Calu3 (cell line): ENCODE results near the gene PIGR. TPM values are rescaled to one million over a fixed set of nuclear protein-coding genes. Genes with fewer than 3 reads are reported as not detected.

Experiments used
- BruUV-seq: library from RNA; stranded (reverse); fragments of 400-500 nt; replicated peaks from 2 replicates; lab custom pipeline; 2021; lab: Mats Ljungman, UMichigan
- CTCF ChIA-PET: fragments of 300-600 bp; sonication (Branson Sonifier 250); formaldehyde crosslinking; loops from one replicate; lab custom pipeline; 2022; ENCODE audit warnings: antibody characterized with exemption; lab: Charles Lee
- DNase-seq: peaks from one replicate; pipeline ENCODE4 v3.0.0; 2022
- H3K27ac Mint-ChIP-seq: one replicate; pipeline ENCODE4 v1.8.0; 2022; ENCODE audit warnings: mixed read lengths; ENCODE audit not compliant: unreplicated experiment
- H3K27me3 Mint-ChIP-seq: one replicate; pipeline ENCODE4 v1.8.0; 2022; ENCODE audit warnings: mixed read lengths; ENCODE audit not compliant: unreplicated experiment
- H3K36me3 Mint-ChIP-seq: one replicate; pipeline ENCODE4 v1.8.0; 2022; ENCODE audit warnings: mild to moderate bottlenecking, moderate library complexity, mixed read lengths; ENCODE audit not compliant: insufficient read depth, unreplicated experiment
- H3K4me1 Mint-ChIP-seq: one replicate; pipeline ENCODE4 v1.8.0; 2022; ENCODE audit warnings: mild to moderate bottlenecking, low read depth, mixed read lengths; ENCODE audit not compliant: unreplicated experiment
- H3K4me3 Mint-ChIP-seq: one replicate; pipeline ENCODE4 v1.8.0; 2022; ENCODE audit warnings: mild to moderate bottlenecking, low read depth, moderate library complexity, mixed read lengths; ENCODE audit not compliant: unreplicated experiment
- H3K9me3 Mint-ChIP-seq: one replicate; pipeline ENCODE4 v1.8.0; 2022; ENCODE audit warnings: low read depth, mixed read lengths; ENCODE audit not compliant: unreplicated experiment
- intact Hi-C: fragments of 100-400 bp; cut with micrococcal nuclease; formaldehyde crosslinking; loops from one replicate; pipeline ENCODE4 v1.10.0; 2022; ENCODE audit not compliant: unreplicated experiment
- total RNA-seq: library from RNA; stranded (reverse); gene quantifications from 2 replicates; pipeline ENCODE4 v1.2.3, GENCODE V29; 2022
- TF ChIP-seq, protein P1 (sequence below): fragments of 200-600 bp; IDR thresholded peaks from one replicate; pipeline ENCODE4 v1.8.0; 2022; ENCODE audit warnings: antibody characterized with exemption; ENCODE audit not compliant: unreplicated experiment

Gene PIGR
- total RNA-seq, 1 experiment from 2014 or later, result 367 TPM

DNA sequence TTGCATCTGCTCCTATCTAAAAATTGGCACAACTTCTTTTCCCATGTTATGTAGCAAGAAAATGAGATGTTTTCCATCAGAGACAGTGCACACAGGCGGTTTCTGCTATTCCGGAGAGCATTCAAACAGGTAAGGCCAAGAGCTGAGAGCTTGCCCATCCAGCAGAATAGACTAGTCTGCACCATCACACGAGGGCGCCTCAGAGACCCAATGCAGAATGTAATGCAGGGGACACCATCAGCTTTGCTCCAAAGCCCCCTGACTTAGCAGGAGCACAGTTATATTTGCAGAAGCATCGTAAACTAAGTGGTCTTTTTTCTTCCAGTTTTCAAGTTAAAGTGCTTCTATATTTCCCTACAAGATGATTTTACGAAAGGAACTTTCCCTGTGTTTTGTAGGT, 44.3 kb downstream of the PIGR start:
- BruUV-seq, result no TSS peak
- TF ChIP-seq, protein P1, sequence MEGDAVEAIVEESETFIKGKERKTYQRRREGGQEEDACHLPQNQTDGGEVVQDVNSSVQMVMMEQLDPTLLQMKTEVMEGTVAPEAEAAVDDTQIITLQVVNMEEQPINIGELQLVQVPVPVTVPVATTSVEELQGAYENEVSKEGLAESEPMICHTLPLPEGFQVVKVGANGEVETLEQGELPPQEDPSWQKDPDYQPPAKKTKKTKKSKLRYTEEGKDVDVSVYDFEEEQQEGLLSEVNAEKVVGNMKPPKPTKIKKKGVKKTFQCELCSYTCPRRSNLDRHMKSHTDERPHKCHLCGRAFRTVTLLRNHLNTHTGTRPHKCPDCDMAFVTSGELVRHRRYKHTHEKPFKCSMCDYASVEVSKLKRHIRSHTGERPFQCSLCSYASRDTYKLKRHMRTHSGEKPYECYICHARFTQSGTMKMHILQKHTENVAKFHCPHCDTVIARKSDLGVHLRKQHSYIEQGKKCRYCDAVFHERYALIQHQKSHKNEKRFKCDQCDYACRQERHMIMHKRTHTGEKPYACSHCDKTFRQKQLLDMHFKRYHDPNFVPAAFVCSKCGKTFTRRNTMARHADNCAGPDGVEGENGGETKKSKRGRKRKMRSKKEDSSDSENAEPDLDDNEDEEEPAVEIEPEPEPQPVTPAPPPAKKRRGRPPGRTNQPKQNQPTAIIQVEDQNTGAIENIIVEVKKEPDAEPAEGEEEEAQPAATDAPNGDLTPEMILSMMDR, result no peak
- Mint-ChIP-seq H3K9me3 (no peaks in the 10 kb centered on the region), H3K36me3 (no peaks in the 10 kb centered on the region), H3K27ac (no peak overlapping the region), H3K4me1 (peaks cover 28% of the 10 kb centered on the region), H3K27me3 (peaks cover 27% of the 10 kb centered on the region), H3K4me3 (no peak overlapping the region)
- CTCF ChIA-PET, result no interaction called here
- intact Hi-C loops, result no loop called here
- no peak for DNase-seq

DNA sequence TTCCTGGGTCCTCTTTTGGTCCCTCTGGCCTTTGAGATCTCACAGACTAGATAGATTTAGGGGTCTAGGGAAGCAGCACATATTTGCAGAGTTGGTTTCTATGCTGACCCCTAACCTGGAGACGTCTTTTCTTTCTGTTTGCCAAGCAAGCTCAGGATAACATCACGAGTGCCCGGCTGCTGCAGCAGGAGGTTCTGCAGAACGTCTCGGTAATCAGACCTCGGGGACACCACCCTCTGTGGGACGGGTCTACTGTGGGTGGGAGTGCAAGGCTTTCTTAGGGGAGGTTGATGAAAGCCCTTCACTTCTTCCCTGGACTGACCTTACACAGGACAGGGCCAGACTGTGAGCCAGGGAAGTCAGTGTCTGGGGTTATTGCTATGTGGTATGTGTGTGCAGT, 46.1 kb downstream of the PIGR start:
- Mint-ChIP-seq H3K9me3 (no peaks in the 10 kb centered on the region), H3K4me1 (peaks cover 15% of the 10 kb centered on the region)

DNA sequence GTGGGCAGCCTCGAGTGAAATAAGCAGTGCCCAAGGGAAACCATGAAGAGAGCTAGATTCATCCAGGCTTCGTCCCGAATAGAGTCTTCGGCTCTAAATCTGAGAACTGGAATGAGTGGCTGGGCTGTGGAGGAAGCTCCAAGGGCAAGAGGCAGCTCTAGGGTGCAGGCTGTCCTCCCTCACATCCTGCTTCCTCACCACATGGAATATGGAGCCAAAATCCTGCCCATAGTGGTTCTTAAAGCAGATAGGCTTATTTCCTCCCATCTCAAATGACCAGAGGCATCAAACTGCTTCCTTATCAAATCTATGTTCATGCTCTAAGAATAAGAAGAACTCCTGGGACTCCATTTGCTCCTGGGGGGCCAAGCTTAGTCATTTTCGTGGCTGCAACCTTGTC, 46.5 kb downstream of the PIGR start:
- CTCF ChIA-PET, result interaction anchor here (1.2 kb wide), 1 partner anchor 9 kb away, joined by 5 read pairs; no protein-coding TSS in a partner anchor
- no peak overlapping the region for H3K4me3 Mint-ChIP-seq
- H3K27ac Mint-ChIP-seq, result no peak overlapping the region
- DNase-seq, result no peak
- H3K4me1 Mint-ChIP-seq, result peaks cover 11% of the 10 kb centered on the region
- intact Hi-C loops, result no loop called here
- H3K9me3 Mint-ChIP-seq, result no peaks in the 10 kb centered on the region
- BruUV-seq, result no TSS peak
- TF ChIP-seq, protein P1, result no peak
- no peaks in the 10 kb centered on the region for H3K36me3 Mint-ChIP-seq
- H3K27me3 Mint-ChIP-seq, result peaks cover 30% of the 10 kb centered on the region

More for the DNA sequence above, 46.1 kb downstream of the PIGR start:
- intact Hi-C loops, result no loop called here
- H3K27ac Mint-ChIP-seq, result no peak overlapping the region
- peaks cover 27% of the 10 kb centered on the region for H3K27me3 Mint-ChIP-seq
- CTCF ChIA-PET, result interaction anchor here (1.2 kb wide), 1 partner anchor 9 kb away, joined by 5 read pairs; no protein-coding TSS in a partner anchor
- no peak for DNase-seq
- no peak overlapping the region for H3K4me3 Mint-ChIP-seq
- TF ChIP-seq, protein P1, result no peak
- no peaks in the 10 kb centered on the region for H3K36me3 Mint-ChIP-seq
- no TSS peak for BruUV-seq

DNA sequence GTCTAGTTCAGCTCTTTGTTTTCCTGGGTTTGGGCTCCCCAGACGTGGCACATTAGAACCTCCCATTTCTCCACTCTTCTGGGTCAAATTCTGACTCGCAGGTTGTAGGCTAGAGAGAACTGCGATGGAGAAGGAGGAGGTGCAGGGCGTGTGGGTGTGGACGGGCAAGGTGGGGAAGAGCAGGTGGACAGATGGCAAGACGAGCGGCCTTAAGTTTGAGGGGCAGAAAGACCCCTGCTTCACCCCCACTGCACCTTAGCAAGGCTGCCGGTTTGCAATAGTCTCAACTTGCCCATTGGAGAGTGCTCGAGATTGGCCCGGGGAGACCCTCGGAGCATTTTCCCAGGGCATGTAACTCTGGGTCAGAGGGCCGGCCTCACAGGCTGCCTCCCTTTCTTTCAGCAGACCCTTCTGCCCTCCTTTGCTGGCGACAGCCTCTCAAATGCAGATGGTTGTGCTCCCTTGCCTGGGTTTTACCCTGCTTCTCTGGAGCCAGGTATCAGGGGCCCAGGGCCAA, 47.3 kb downstream of the PIGR start:
- Mint-ChIP-seq H3K4me3 (no peak overlapping the region), H3K9me3 (peaks cover 3% of the 10 kb centered on the region), H3K4me1 (peaks cover 11% of the 10 kb centered on the region), H3K27ac (no peak overlapping the region), H3K27me3 (peaks cover 37% of the 10 kb centered on the region), H3K36me3 (no peaks in the 10 kb centered on the region)
- TF ChIP-seq, protein P1, result no peak
- intact Hi-C loops, result no loop called here
- CTCF ChIA-PET, result interaction anchor here (1.2 kb wide), 1 partner anchor 10 kb away, joined by 5 read pairs; no protein-coding TSS in a partner anchor
- no peak for DNase-seq
- no TSS peak for BruUV-seq
